HFFc6 (cell line): ENCODE measurements around the gene TLR6. TPM values are rescaled to one million over a fixed set of nuclear protein-coding genes. Genes with fewer than 3 reads are reported as not detected.

ENCODE experiments used
- DNase-seq: peaks from one replicate; pipeline ENCODE4 v3.0.0-alpha.2; 2018
- H3K27ac Mint-ChIP-seq: 2 replicates; pipeline ENCODE4 v1.8.0; 2020; ENCODE audit warnings: mild to moderate bottlenecking, mixed read lengths
- H3K27me3 Mint-ChIP-seq: 2 replicates; pipeline ENCODE4 v1.8.0; 2021; ENCODE audit warnings: mild to moderate bottlenecking, moderate library complexity, mixed read lengths; ENCODE audit not compliant: insufficient read depth
- H3K36me3 Mint-ChIP-seq: 2 replicates; pipeline ENCODE4 v1.8.0; 2021; ENCODE audit warnings: low read depth, mixed read lengths
- H3K4me1 Mint-ChIP-seq: 2 replicates; pipeline ENCODE4 v1.8.0; 2020; ENCODE audit warnings: low read depth, mixed read lengths
- H3K4me3 Mint-ChIP-seq: 2 replicates; pipeline ENCODE4 v1.8.0; 2020; ENCODE audit warnings: mild to moderate bottlenecking, moderate library complexity, mixed read lengths
- H3K9me3 Mint-ChIP-seq: 2 replicates; pipeline ENCODE4 v1.8.0; 2020; ENCODE audit warnings: mild to moderate bottlenecking, mixed read lengths
- total RNA-seq, 6 experiments: library from RNA; stranded (reverse); fragmentation: NEBNext Ultra II Directional; extraction: Animal tissue kit (Norgen Biotek cat#: 25700); gene quantifications; 2 replicates in 1 of 6; 3 replicates in 5 of 6; pipeline ENCODE4 v1.2.3, GENCODE V29; 2021
- TF ChIP-seq, protein P1 (sequence below): fragments of 200-600 bp; sonication (generic); IDR thresholded peaks from 2 replicates; pipeline ENCODE4 v1.5.0; 2021; ENCODE audit warnings: antibody characterized with exemption, mild to moderate bottlenecking

Gene TLR6
- total RNA-seq, 6 experiments from 2014 or later: 0.76 to 1.3 (median 0.97) TPM

DNA sequence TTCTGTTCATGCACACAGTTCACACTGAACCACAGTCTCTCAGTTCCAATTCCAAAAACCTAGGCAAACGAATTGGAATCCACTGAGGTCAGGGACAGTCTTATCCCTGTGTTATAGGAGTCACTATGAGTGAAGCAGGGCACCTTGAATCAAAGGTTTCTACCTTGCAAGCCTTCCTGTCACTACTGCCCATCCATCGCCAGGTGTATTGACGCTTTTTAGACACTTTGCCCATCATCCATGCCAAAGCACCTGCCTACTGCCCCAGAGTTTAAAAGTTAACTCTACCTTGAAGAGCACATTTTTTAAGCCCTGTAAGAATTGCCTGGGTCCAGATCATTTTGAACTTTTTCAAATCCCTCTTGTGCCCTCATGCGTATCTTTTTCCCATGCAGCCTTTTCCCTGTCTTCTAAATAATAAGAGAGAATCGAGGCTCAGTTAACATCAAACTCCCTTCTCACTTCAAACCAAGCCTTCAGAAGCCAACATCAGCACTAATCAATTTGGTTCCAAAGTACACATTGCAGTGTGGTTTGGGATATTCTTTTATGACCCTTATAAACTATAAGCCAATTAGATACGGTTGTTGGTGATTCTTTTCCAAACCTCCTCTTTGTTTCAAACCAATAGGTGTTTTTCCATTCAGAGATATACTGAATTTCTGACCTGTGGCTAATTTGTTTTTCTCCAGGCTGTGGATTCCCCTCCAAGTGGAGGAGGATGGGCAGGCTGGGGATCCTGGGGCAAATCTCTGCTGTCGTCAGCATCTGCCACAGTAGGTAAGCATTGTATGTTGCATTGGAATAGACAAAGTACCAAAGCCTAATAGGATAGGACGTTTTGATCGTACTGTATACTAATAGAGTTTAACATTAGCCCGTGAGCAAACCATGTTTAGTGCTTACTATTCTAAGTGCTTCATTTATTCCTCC lies 34.7 kb upstream of the TLR6 start:
- TF ChIP-seq, protein P1, sequence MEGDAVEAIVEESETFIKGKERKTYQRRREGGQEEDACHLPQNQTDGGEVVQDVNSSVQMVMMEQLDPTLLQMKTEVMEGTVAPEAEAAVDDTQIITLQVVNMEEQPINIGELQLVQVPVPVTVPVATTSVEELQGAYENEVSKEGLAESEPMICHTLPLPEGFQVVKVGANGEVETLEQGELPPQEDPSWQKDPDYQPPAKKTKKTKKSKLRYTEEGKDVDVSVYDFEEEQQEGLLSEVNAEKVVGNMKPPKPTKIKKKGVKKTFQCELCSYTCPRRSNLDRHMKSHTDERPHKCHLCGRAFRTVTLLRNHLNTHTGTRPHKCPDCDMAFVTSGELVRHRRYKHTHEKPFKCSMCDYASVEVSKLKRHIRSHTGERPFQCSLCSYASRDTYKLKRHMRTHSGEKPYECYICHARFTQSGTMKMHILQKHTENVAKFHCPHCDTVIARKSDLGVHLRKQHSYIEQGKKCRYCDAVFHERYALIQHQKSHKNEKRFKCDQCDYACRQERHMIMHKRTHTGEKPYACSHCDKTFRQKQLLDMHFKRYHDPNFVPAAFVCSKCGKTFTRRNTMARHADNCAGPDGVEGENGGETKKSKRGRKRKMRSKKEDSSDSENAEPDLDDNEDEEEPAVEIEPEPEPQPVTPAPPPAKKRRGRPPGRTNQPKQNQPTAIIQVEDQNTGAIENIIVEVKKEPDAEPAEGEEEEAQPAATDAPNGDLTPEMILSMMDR: no peak
- Mint-ChIP-seq H3K27me3 (no peaks in the 10 kb centered on the region), H3K27ac (peak overlapping the region; percentile 86), H3K9me3 (peaks cover 7% of the 10 kb centered on the region), H3K4me1 (peaks cover 59% of the 10 kb centered on the region), H3K4me3 (peak overlapping the region; percentile 77), H3K36me3 (peaks cover 72% of the 10 kb centered on the region)
- no peak for DNase-seq

DNA sequence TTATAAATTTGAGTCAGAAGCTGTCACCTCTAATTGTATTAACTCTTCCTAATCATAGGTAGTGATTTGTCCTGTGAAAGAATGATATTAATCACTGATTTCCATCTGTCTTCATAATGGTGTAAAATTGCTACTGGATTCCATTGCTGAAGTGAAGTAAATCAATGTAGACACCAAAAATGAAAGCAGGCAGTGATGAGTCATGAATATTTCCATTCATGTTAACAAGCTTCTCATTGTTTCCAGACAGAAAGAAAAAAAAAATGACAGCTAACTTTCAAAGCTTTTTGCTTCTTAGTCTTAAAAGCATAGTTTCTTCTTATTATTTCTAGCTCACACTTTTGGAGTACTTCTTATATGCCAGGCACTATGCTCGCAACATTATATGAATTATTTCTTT lies 32.5 kb upstream of the TLR6 start:
- peak; percentile 77 for DNase-seq
- Mint-ChIP-seq H3K27ac (peak overlapping the region; percentile 86), H3K9me3 (peaks cover 7% of the 10 kb centered on the region), H3K27me3 (no peaks in the 10 kb centered on the region), H3K4me3 (peak overlapping the region; percentile 77), H3K36me3 (peaks cover 73% of the 10 kb centered on the region), H3K4me1 (peaks cover 53% of the 10 kb centered on the region)
- TF ChIP-seq, protein P1: no peak

DNA sequence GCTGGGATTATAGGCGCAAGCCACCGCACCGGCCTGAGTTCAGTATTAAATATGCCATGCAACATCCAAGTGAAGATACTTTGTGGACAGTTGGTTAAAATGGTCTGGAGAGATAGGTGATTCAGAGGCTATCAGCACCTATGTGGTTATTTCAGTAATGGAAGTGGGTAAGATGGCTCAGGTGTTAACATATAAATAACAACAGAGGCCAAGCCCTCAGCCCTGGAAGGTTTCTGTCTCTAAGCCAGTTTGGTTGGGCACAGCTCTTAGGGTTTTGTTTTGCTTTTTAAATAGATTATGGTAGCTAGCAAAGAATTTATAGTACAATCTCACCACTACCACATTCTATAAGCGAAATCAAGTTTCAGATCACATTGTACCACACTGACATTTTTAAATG lies 27.6 kb upstream of the TLR6 start:
- no peak overlapping the region for H3K27ac Mint-ChIP-seq
- H3K27me3 Mint-ChIP-seq: no peaks in the 10 kb centered on the region
- peaks cover 22% of the 10 kb centered on the region for H3K4me1 Mint-ChIP-seq
- no peak overlapping the region for H3K4me3 Mint-ChIP-seq
- H3K36me3 Mint-ChIP-seq: peaks cover 60% of the 10 kb centered on the region
- TF ChIP-seq, protein P1: no peak
- no peaks in the 10 kb centered on the region for H3K9me3 Mint-ChIP-seq
- no peak for DNase-seq

DNA sequence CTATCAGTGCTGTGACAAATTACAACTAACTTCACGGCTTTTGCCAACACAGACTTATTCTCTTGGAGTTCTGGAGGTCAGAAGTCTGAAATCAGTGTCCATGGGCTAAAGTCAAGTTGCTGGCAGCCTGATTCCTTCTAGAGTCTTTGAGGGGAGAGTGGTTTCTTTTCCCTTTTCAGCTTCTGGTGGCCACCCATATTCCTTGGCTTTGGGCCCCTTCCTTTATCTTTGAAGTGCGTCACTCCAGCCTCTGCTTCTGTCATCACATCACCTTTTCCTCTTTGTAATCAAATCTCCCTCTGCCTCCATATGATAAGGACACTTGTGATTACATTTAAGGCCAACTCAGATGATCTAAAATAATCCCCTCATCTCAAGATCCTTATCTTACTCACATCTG lies 20.0 kb upstream of the TLR6 start:
- H3K36me3 Mint-ChIP-seq: peaks cover 64% of the 10 kb centered on the region
- H3K4me3 Mint-ChIP-seq: no peak overlapping the region
- no peaks in the 10 kb centered on the region for H3K27me3 Mint-ChIP-seq

DNA sequence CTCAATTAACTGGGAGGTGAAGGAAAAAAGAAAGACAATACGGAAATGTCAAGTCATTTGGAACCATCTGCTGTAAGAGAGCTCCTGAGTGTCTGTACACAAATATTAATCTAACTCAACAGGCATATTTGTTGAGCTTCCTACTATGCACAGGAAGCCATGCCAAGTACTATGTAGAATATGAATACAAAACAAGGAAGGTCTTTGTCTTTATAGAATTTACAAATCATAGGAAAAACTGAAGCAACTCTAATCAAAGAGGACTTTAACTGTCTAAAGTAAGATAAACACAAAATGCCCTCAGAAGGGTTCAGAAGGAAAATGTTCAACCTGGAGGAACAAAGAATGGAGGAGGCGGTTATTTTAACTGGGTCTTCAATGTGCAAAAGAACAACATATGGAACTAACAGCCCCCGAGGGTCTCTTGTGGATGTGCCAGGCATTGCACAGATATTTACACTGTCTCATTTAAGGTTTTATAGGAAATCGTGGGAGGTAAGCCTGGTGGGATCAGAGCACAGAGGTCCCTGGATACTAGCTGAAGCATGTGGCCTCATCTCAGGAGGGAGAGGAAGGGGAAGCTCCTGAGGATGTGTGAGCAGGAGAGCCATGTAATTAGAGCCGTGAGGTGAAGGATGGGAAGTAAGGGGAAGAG lies 16.8 kb upstream of the TLR6 start:
- H3K27me3 Mint-ChIP-seq: no peaks in the 10 kb centered on the region
- TF ChIP-seq, protein P1: peak; percentile 4; the same call in 1 of the 2 replicates
- no peaks in the 10 kb centered on the region for H3K9me3 Mint-ChIP-seq
- no peak for DNase-seq
- H3K4me3 Mint-ChIP-seq: no peak overlapping the region
- peak overlapping the region; percentile 84 for H3K27ac Mint-ChIP-seq
- H3K4me1 Mint-ChIP-seq: peaks cover 79% of the 10 kb centered on the region
- H3K36me3 Mint-ChIP-seq: peaks cover 68% of the 10 kb centered on the region

More for the DNA sequence above, 20.0 kb upstream of the TLR6 start:
- peaks cover 48% of the 10 kb centered on the region for H3K4me1 Mint-ChIP-seq
- H3K27ac Mint-ChIP-seq: no peak overlapping the region
- H3K9me3 Mint-ChIP-seq: no peaks in the 10 kb centered on the region
- DNase-seq: no peak
- TF ChIP-seq, protein P1: no peak
